Activated T-cell treated with anti-CD3 and anti-CD28 coated beads for 4 hours (primary cell): ENCODE results near the gene IQGAP1.
"Not testable (repeated sequence)": the region's sequence is repeated elsewhere in the genome, so short reads cannot be mapped to it uniquely, and the experiment has no call there.

ENCODE experiments used
- DNase-seq: peaks from one replicate; pipeline ENCODE4 v3.0.0-alpha.2; 2020

The IQGAP1 gene

DNA sequence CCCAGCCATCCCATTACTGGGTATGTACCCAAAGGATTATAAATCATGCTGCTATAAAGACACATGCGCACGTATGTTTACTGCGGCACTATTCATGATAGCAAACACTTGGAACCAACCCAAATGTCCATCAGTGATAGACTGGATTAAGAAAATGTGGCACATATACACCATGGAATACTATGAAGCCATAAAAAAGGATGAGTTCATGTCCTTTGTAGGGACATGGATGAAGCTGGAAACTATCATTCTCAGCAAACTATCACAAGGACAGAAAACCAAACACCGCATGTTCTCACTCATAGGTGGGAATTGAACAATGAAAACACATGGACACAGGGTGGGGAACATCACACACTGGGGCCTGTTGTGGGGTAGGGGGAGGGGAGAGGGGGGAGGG lies 22.3 kb downstream of the IQGAP1 start:
- not testable (repeated sequence) for DNase-seq

DNA sequence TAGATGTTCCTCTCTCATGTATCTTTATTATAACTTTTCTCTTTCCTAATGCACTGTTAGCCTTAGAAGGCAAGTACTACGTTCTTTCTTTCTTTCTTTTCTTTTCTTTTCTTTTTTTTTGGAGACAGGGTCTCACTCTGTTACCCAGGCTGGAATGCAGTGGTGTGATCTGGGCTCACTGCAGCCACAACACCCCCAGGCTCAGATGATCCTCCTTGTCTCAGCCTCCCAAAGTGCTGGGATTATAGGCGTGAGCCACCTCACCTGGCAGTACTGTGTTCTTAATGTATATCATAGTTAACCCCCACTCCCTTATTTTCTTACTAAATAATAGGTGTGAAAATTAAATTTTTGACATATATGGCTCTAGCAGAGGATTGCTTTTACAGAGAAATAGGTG lies 23.1 kb downstream of the IQGAP1 start:
- no peak for DNase-seq

DNA sequence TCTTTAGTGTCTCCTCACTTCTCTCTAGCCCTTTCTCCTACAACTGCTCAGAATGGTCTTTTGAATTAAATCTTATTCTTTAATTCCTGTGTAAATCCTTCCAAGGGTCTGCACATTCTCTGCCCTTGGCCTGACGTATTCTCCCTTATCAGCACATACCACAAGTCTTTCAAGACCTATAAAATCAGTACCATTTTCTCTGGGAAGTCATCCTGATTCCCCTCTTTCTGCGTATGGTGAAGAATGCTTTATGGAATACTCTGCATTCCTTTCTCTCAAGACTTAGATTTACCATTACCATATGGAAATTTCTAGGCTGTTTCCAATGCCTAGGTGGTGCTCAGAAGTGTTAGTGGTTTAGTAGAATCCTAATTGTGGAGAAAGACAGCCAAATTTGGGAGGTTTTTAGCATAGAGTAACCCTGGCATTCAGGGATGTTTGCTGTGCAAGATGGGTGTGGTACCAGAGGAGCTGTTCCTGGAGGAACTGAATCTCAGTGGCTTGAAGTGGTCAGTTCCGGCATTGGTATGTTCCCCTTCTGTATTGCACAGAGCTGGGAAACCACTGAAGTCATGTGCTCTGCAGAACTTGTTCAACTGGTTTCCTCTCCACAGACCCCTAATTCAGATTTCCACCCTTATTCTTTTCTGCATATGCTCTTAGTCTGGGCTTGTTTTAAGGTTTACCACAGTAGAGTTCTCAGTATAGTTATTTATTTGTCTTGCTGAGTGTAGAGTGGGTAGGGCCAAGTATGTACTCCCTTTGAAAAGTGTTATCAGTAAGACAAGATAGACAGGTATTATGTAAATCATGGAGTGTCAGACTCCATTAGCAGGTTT lies 24.5 kb downstream of the IQGAP1 start:
- DNase-seq: no peak

DNA sequence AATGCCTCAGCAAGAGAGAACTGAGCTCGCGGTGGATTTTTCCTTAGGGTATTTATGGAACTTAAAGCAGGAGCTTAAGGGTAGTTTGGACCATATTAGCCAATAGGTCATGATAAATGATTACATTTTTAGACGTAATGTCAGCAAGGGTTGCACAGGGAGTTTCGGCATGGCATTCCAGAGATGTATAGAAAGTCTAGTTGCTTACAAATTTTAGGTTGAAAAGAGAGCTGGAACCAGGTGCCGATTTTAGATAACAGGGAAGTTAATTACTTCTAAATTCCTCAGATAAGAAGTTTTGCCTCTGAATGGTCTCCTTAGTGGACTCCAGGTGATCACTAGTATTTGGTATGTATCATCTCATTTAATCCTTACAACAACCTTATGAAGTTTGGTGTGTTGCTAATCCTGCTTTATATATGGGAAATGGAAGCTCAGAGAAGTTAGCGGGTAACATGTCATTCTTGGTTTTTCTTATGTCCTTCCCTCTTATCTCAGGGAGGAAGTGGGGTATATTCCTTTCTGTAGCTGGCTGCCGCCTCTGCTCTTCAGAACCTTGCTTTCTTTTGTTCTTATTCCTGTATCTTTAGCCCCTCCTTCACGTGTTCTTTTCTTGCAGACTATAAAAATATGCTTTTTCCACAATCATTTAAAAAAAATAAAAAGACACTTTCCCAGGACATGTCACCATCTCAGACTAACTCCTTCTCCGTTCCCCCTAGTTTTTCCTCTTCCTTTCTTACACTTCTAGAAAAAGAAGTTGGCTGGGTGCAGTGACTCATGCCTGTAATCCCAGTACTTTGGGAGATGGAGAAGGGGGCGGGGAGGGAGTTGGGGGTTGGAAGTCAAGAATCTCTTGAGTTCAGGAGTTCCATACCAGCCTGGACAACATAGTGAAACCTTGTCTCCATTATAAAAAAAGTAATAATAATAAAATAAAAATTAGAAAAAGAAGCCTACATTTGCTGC lies 25.7 kb downstream of the IQGAP1 start:
- DNase-seq: no peak

DNA sequence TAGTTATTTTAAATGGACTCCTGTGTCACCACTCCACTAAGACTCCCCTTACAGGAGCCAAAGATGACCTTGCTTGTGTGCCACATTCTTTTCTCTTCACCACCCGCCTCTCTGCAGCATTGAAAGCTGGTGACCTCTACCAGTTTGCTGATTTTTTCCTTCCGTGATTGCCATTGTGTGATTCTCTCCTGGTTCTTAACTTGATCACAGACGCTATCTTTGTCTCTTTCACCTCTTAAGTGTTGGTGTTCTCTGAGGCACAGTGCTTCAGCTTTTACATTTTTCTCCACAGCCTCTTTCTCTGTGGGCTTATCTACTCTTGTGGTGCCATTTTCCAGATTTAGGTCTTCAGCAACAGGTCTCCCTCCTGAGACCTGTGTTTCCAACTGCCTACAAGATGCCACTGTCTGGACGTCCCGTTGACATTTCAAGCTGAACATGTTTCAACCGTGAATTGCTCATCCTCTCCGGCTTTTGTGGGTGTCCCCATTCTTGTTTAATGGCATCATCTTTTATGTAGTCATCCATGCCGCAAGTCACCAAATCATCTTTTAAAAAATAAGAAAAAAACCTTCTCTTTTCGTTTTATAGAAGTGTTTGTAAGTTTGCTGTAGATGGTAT lies 26.5 kb downstream of the IQGAP1 start:
- DNase-seq: no peak

DNA sequence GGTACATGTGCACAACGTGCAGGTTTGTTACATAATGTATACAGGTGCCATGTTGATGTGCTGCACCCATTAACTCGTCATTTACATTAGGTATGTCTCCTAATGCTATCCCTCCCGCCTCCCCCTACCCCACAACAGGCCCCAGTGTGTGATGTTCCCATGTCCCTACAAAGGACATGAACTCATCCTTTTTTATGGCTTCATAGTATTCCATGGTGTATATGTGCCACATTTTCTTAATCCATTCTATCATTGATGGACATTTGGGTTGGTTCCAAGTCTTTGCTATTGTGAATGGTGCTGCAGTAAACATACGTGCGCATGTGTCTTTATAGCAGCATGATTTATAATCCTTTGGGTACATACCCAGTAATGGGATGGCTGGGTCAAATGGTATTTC lies 28.0 kb downstream of the IQGAP1 start:
- not testable (repeated sequence) for DNase-seq

DNA sequence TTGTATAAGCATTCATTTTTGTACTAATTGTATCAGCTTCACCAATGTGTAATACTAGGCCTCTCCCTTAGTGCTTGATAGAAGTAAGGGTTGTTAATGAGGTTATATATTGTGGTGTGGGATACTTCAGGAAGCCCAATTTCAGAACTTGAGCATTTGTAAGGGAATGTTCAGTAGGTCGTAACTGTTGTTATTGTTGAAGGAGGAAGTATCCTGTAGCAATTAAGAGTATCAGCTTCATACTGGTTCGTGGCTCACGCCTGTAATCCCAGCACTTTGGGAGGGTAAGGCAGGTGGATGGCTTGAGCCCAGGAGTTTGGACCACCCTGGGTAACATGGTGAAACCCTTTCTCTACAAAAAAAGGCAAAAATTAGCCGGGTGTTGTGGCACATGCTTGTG lies 30.6 kb downstream of the IQGAP1 start:
- DNase-seq: no peak

DNA sequence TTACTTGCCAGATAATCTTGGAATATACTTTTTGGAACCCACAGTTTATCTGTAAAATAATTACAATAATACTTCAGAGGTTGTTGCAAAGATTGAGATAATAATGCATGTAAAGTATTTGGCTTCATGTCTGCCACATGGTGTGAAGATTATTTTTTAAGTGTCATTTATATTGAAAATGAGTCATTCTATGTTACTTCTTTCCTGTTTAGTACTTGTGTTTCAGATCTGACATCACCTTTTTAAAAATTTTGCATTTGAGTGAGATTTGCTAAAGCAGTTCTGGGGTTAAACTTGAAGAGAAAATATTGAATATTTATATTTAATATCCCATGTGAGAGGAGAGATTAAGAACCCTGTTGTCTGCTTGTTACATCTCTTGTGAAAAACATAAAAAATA lies 31.2 kb downstream of the IQGAP1 start:
- DNase-seq: no peak

DNA sequence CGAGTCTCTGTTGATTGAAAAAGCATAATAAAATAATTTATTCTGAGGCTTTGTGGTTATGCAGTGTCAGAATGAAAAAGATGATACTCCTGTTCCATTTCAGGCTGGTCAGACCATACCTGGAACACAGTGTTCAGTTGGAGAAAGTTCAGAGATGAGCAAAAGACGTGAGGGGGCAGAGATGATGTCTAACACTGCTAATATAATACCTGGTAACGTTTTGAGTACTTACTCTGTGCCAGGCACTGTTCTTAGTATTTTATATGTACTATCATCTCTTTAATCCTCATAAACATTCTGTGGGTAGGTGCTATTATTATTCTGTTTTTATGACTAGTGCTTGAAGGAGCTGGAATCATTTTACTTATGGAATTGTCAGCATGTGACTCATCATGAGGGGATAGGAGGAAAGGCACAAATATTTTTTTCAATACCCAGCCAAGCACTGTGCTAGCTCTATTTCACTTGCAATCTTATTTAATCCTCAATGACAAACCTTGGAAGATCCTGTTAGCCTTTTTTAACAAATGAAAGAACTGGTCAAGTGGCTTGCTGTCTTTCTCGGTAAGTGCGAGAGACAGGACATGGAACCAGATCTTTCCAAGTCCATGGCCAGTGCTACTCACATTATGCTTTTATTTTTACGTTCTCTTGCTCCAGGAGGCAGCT lies 31.8 kb downstream of the IQGAP1 start:
- no peak for DNase-seq

DNA sequence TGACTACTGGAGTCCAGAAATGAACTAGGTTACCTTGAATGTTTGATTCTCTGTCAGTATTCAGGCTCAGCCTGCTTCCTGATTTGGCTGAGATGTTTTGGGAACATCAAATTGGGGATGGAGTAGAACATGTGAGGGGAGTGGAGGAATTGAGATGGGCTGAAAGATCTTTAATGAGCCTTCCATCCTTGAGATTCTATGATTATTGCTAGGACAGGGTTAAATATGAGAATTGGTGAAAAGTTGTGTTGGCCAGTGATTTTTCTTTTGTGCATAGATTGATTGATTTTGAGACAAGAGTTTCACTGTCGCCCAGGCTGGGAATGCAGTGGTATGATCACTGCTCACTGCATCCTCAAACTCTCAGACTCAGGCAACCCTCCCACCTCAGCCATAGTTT lies 32.4 kb downstream of the IQGAP1 start:
- DNase-seq: no peak

DNA sequence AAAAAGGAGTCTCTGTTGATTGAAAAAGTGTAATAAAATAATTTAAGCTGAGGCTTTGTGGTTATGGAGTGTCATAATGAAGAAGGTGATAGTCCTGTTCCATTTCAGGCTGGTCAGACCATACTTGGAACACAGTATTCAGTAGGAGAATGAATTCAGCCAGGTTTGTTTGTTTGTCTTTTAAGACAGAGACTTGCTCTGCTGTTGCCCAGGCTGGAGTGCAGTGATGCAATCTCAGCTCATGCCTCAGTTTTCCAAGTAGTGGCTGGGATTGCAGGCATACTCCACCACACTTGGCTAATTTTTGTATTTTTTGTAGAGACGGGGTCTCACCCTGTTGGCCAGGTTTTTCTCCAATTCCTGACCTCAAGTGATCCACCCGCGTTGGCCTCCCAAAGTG lies 33.5 kb downstream of the IQGAP1 start:
- no peak for DNase-seq

DNA sequence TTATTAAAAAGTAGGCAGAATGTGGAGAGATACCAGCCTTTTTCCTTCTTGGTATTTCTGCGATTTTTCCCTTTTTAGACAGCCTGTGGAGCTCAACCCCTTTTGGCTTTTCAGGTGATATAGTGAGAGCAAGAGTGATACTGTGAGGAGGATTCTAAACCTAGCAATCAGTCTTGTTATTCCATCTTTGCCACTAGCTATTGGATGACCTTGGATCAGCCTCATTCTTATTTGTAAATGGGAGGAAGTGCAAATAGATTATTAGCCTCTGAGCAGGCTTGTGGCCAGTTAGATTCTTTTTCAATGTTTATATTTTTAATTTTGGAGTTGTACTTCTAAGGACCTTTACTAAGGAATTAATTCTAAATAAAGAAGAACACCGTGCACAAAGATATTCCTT lies 34.0 kb downstream of the IQGAP1 start:
- DNase-seq: no peak

DNA sequence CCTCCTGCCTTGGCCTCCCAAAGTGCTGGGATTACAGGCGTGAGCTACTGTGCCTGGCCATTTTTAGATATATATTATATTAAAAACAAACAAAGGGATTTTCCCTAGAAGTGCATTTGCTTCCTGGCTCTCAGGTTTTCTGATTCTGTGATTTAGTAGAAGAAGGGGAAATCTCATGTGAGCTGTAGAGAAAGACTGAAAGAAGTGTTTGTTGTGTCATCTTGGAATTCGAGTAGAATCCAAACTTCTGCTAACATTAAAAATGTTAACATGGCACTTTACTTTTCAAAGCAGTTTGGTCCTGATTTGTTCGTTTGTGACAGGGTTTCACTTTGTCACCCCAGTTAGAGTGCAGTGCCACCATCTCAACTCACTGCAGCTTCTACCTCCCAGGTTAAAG lies 34.9 kb downstream of the IQGAP1 start:
- DNase-seq: no peak

DNA sequence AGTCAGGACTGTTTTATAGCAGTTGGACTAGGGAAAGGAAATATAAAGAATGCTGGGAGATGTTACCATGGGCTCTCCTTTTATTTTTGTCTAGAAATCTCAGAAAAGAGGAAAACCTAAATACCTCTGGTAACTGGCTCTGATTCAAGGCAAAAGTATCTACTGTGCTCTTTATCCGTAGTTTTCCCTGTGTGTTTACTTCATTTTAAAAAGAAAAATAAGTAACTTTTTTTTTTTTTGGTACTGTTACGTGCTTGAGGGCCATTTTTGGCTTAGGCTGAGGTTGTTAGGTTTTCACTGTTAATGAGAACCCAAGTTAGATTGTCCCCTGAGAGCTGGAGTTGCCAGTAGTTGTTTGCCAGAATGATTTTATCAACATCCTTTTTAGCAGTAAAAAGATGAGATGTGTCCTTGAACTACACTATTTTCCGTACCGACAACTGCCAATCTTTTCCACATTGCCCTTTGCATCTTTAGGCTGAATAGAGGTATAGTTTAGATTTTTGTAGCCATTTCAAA lies 35.8 kb downstream of the IQGAP1 start:
- no peak for DNase-seq

DNA sequence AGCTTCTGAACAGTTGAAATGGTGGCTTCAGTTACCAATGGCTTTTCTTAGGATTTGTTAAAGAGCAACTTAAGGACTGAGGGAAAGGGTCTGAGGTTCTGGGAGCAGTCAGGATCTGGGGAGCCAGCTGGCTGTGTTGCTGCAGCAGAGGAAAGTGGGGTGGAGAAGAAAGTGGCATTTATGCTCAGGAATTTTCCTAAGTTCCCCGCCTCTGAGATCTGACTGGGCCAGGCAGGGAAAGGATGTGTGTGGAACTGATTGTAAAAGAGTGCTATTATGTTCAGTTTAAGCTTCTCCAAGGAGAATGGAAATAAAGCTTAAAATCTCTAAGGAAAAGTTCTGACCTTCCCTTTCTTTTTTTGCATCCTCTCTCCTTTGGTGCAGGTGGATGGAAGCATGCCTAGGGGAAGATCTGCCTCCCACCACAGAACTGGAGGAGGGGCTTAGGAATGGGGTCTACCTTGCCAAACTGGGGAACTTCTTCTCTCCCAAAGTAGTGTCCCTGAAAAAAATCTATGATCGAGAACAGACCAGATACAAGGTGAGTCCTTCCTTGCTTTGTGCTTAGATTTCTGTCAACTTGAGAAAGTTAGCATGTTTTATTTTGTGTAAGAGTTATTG lies 37.8 kb downstream of the IQGAP1 start:
- DNase-seq: no peak

DNA sequence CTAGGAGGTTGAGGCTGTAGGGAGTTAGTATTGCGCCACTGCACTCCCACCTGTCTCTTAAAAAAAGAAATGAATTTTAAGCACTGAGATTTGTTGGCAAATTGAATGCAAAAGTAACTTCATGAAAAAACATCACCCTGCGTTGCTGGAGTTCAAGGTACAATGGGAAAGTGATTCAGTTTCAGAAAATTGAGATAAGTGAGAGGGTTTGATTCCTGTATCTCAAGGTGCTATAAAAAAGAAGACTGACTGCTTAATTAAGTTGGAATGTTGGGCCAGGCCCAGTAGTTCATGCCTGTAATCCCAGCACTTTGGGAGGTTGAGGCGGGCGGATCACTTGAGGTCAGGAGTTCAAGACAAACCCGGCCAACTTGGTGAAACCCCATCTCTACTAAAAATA lies 39.1 kb downstream of the IQGAP1 start:
- DNase-seq: no peak

DNA sequence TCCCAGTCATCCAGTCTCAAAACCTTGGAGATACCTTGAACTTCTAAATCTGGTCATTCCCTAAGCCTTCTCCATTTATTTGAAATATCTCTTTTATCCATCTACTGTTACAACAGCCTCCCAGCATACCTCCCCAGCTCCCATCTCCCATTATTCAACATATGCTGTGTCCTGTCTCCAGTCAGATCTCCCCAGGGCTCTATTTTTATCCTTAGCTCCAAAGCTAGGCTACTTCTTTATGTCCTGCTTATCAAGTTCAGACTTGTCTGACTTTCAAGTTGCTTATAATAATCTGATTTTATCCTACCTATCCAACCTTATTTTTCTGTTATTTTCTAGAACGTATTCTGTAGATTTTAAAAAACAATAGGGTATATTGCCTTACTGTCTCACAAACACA lies 44.2 kb downstream of the IQGAP1 start:
- no peak for DNase-seq

DNA sequence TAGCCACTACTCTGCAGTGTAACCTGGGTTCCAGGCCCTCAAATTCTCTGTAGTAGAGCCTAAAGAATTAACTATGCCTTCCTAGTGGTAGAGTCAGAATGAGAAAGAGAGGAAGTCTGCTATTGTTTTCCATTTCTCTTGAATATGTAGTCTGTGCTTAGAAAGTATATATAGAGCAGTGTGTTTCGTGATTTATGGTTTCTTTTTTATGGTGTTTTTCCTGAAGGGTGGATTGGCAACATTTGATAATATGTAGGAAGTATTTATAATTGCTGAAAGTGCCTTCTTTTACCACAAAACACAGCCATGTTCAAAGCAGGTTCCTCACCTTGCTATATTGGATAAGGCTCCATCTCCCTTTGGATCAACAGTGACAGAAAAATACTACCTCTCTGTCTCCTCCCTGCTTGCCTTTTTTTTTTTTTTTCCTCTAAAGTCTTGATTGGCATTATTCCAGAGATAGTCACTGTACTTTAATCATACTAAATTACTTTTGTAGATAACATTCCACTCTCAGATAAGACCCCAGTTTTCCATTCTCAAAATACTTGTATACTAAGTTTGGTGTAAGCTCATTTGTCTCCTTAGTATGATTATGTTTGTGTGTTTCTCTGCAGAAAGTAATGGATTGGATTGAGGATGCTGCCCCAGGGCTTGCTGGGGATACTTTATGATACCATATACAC lies 47.8 kb downstream of the IQGAP1 start:
- no peak for DNase-seq

DNA sequence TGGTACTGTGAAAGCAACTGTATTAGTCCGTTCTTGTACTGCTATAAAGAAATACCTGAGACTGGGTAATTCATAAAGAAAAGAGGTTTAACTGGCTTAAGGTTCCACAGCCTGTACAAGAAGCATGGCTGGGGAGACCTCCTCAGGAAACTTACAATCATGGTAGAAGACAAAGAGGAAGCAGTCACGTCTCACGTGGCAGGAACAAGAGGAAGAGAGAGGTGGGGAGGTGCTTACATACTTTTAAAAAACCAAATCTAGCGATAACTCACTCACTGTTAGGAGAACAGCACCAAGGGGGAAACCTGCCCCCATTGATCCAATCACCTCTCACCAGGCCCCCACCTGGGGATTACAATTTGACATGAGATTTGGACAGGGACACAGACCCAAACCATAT lies 48.9 kb downstream of the IQGAP1 start:
- no peak for DNase-seq

DNA sequence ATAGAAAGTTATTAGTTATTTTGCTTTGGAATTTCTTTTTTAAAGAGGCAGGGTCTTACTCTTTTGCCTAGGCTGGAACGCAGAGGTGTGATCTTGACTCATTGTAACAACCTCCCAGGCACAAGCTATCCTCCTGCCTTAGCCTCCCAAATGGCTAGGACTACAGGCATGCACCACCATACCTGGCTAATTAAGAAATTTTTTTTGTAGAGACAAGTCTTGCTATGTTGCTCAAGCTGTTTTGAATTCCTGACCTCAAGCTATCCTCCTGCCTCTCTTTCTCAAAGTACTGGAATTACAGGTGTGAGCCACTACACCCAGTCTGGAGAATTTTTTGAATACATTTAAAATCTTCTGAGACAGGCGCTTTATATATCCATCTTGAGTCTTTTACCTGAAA lies 49.5 kb downstream of the IQGAP1 start:
- DNase-seq: no peak

DNA sequence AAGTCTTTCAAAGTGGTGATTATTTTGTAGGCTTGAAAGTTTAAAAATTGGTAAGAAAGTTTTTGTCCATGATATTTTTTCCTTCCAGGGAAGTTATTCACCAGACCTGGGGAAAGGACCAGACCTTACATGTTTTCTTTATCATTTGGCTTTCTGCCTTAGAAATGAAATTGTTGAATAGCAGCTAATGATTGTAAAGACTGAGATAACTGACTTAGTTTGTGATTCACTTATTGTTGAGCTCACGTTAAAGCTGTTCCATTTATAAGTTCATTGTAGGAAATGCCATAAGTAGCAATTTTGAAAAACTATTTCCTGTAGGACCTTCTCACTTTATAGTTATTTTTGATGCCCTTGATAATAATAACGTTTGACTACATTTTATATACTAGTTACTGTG lies 51.9 kb downstream of the IQGAP1 start:
- DNase-seq: no peak

DNA sequence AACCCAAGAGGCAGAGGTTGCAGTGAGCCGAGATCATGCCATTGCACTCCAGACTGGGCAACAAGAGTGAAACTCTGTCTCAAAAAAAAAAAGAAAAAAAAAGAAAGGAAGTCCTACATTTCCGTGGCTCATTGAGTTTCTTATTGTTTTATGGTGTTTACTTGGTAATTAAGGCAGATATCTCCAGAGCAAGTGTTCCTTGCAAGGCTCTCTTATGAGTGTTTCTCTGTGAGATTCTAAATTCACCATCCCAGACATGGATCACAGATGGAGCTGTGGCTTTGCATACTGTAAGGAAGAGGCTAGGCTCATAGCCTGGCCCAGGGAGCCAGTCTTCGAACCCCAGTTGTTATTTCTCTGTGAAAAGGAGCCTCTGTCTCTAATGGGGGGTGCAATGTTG lies 53.0 kb downstream of the IQGAP1 start:
- DNase-seq: no peak
